RKO (cell line): ENCODE measurements around the gene ACP6.

ENCODE experiments used
- DNase-seq: peaks from one replicate; pipeline ENCODE4 v3.0.0-alpha.2; 2016; ENCODE audit warnings: low spot score

The ACP6 gene

DNA sequence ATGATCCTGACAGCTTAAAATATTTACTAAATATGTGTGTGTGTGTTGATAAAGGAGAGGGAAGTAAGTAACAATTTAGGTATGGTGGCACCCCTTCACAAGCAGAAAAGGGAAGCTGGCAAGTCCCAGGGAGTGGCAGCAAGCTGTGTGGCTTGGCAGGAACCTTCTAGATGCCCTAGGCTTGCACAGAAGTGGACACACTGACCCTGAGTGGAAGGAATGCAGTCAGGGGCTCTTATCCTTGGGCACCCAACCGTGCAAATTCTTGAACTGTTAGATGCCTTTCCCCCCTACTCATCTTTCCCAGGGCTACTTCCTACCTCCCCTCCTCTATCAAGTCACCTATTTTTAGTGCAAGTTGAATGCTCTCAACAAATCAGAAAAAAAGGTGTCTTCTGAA is 18.9 kb downstream of the ACP6 start:
- no peak for DNase-seq

DNA sequence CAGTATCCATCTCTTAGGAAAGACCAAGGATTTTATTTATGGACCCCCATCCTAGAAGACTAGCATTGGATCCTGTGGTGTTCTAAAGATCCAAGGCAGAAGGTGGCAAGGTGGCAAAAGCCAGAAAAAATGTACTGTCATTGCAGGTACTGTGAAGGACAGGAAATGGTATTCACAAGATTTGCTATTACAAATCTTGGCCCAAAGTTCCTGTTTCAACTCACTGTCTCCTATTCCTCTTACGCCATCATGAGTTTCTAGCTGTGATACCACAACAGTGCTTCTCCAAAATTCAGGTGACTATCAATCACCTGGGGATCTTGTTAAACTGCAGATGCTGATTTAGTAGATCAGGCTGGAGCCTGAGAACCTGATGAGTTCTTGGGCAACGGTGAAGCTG is 21.4 kb downstream of the ACP6 start:
- DNase-seq: no peak

DNA sequence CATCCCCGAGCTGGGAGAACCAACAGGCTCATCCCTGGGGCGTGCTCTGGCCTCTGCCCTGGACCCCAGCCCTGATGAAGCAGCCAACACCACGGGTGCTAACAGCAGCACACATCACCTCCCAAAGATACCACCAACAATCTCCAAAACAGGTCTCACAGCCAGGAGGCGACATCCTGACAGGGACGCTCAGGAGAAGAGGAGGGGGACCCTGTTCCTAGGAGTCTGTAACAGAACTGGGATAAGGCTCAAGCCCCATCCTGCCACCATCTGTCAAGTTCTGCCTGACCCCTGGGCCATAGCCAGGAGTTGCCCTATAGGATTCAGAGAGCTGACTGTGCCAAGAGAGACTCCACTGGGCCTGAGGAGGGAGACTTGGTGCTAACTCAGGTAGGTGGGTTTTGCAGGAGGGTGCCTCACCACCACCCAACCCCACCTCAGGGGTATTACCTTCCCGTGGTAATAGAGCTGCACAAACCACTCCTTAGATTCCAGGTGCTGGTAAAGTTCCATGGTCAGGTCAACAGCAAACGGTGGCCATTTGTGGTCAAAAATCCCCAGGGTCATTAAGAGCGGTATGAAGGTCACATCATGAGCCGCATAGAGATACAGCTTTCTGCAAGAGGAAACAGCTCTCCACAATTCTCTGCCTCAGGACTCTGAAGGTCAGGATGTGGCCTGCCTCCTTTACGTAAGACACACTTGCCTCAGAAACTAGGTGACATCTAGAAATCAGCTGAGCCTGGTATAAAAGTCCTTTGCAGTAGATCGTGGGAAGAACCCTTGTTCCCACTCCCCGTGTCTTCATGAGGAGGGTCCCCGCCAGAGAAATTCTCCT is 22.3 kb downstream of the ACP6 start:
- DNase-seq: no peak

DNA sequence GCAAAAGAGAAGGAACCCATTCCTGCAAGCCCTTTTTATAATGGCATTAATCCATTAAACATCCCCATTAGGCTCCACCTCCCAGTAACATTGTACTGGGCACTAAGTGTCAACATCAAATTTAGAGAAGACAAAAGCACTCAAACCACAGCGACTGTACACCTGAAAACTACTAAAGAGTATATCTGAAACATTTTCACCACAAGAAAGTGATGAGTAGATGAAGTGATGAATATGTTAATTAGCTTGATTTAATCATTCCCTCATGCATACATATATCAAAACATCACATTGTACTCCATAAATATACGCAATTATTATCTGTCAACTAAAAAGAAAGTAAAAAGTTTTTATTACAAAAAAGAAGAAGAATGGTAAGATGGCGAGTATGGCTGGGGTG is 26.4 kb downstream of the ACP6 start:
- no peak for DNase-seq

DNA sequence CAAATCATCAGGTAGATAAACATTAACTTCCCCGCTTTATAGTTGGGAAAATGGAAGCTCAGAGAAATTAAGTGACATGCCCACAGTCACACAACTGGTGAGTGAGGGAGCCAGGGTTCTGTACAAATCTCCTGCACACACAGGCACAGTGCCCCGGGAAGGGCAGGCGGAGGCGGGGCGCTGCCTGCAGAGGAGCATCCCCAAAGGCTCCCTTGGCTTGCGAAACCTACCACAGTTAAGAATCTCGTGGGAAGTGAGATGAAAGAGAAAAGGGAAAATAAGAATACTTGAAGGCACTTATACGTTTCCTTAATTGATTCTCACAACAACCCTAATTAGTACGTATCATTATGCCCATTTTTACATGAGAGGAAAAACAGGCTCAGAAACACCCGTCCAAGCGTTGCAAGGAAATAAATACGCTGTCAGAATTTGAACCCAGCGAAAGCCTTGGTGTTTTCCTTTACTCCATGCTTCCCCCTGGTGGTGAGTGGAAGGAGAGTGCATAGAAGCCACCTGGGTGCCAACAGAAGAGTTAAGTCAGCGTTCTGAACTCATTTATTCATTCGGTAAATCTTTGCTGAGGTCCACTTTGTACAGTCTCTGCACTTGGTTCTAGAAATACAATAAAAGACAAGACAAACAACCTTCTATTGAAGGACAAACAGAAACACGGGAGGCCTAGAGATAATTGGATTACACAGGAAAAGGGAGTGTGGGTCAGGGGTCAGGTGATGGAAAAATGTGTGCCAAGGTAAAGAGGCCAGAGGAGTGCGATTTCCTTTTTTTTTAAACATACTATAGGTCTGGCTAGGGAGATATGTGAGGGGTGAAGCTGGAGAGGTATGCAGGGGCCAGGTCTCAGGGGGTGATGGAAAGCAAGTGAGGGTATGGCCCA is 28.4 kb downstream of the ACP6 start:
- DNase-seq: peak; percentile 50

DNA sequence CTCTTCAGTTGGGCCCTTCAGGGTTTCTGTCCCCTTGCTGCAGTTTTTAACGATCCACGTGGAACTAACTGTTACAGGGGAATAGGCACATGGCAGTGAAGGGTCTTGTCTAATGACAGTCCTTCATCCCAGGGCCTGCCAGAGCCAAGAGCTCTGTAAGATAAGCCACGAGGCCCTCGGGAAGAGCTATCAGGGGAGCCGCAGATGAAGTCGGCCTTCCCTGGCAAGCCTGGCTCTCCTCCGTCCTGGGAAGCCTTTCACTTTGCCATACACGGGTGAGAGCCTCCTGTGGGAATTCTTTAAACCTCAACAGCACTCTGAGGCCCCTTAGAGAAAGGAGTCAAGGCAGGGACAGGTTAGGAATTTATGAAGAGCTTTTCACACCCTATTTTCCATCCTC is 29.0 kb downstream of the ACP6 start:
- no peak for DNase-seq

DNA sequence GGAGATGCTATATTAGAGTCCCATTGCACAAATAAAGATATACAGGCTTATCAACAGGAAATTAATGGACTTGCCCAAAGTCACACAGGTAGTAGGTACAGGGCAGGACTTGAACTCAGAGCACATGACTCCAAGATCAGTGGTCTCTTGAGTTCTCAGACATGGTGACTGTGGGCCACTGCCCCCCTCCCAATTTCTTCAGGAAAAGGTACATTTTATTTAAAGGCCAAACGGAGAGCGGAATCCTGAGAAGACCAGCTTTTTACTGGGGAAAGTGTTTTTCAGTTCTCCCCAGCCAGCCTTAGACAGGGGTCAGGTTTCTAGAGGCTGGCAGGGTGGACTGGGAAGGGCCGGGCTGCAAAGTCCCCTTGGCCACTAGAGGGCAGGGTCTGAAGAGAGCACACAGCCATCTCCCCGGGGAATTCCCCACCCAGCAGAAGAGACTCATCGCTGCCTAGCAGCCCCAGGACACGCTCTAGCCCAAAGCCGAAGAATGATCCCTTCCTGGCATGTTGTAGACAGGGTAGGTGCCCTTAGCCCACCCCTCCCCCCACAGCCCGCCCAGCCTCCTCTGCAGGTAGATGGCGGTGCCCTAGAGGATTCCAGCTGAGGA is 29.7 kb downstream of the ACP6 start:
- peak; percentile 82 for DNase-seq

DNA sequence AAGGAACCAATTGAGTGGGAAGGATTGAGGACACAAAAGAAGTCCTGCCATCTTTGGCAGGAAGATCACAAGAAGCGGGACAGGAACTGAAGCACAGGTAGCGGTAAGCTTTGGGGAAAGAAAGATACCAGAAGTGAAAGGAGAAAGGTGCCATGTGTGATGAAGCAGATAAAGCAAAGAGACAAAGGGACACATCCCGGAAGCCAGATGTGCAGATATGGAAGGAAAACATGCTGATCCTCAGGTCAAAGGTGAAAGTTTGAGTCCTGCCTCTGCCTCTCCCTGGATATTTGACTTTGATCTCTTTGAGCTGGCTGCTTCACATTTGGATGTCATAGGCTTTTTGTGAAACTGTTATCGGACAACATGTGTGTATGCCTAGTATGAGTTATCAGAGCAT is 34.0 kb downstream of the ACP6 start:
- no peak for DNase-seq

DNA sequence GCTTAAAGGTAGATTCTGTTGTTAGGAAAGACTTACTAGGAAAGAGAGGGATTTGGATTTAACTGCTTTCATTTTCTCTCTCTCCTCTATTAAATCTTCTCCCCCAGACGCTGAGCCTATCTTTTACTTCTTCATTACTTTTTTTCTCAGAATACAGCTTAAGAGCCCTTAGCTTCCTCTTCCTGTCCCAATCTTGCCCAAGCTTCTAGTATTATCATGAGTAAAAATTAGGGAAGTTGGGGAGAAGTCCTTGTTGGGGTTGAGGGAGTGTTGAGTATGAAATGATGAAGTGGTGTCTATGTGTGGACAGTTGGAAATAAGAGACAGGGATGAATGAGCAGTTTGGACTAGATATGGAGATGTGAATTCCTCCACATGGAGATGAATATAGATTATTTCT is 35.0 kb downstream of the ACP6 start:
- DNase-seq: no peak

DNA sequence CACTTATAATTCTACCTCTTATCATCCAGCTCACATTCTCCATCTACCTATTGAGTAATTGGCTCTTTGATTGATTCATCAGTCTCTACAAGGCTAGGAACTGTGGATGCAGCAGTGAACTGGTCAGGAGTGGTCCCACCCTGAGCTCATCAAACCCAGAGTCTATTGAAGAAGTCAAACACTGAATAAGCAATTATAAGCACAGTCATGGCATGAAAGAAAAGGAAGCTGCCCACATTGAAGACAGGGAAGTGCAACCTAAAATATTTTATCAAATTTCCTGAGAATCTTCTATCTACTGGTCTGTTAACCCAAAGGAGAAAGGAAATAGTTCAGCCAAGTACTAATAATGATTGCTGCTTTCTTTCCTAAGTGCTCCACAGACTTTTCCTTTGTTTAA is 35.7 kb downstream of the ACP6 start:
- no peak for DNase-seq

DNA sequence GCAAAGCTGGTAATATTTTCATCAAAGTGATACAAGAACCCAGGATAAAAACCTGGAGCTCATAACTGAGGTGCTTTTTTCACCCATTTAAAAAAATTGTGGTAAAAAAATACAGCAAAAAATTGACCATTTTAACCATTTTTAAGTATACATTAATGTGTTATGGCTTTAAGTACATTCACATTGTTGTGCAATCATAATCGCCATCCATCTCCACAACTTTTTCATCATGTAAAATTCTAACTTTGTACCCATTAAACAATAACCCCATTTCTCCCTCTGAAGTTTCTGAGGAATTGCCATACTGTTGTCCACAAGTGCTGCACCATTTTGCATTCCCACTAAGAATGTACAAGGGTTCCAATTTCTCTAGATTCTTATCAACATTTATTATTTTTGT is 36.6 kb downstream of the ACP6 start:
- no peak for DNase-seq

DNA sequence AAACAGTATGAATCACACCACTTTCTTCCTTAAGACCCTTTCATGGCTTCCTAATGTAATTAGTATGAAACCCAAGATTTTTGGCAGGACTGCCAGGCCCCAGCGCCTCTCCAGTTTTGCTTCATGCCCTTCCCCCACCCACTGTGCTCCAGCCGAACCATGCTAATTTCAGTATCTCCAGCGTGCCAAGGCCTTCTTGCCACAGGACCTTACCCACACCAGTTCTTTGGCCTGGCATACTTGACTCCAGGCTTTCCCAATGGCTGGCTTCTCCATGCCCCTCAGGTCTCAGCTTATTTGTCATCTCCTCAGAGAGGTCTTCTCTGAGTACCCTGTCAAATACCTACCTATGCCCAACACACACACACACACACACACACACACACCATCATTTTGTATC is 38.5 kb downstream of the ACP6 start:
- DNase-seq: no peak

DNA sequence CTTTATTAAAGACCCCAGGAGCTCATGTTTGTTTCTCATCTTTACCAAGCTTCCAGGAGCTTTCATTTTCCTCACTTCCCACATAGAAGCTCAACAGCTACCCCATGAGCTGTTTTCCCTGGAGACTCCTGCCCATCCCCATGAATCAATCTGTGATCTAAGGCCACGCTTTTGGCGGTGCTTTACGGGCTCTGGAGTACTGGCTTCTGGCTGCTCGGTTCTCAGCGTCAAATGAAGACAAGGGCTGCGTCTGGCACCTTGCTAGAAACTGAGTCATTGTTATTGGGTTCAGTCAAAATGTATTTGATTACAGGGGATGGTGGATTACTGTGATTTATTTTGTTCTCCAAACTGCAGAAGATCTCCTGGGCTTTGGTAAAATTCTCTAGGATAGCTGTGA is 39.9 kb downstream of the ACP6 start:
- DNase-seq: no peak

DNA sequence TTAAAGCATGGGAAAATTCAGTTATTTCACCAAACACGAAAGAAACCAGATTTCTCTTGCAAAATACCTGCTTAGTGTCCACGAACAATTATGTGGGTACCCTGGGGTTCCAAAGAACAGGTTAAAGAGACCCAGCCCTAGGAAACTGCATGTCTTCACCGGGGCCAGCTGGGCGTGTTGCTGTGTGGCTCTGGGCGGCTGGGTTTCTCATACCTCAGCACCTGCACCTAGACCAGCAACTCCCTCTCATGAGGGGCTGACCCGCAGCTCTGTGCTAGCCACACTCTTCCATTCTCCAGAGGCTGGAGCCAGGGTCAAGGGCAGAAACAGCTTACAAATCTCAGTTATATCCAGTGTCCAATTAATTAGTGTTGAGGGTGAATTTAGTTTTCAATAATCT is 40.3 kb downstream of the ACP6 start:
- no peak for DNase-seq

DNA sequence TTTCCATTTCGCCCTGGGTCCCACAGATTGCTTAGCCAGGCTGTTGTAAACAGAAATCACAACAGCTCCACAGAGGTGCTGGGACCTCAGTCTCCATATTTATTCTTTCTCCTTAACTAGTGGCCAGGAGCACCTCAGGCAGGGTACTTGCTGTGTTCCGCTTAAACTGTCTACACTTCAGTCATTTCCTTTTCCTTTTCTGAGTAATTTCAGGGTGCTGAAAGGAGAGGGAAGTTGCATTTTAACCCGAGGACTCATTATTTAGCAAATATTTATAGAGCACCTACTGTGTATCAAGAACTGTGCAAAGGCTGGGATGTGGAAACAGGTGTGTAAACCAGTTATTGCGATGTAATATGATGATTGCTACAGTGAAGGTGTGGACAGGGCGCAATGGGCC is 41.9 kb downstream of the ACP6 start:
- no peak for DNase-seq

DNA sequence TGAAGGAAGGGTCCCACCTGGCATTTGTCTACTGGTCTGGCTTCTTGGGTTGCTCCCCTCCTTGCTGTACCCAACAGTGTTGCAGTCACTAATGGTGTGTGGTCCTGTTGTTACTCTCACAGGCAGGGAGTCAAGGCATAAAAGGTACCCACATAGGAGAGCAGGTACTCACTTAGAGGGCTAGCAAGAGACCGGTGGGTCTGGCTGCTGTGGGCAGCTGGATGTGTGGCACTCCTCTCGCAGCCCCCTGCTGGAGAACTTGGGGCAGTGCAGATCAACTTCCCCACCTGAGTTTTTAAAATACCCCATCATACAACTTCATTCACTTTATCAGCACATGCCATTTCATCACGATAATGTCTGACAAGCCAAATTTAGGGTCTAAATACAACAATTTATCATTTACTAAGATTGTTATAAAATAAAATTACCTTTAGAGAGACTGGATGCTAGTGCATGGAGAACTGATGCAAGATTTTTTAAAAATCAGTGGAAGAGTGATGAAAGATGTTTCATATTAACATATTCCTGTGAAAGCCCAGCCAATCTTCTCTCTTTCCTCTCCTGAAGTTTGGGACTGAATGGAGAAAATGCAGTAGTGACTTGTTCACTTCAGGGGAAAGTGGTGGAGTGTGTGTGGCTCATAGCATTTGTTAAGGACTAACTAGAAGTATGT is 42.8 kb downstream of the ACP6 start:
- peak; percentile 36 for DNase-seq

DNA sequence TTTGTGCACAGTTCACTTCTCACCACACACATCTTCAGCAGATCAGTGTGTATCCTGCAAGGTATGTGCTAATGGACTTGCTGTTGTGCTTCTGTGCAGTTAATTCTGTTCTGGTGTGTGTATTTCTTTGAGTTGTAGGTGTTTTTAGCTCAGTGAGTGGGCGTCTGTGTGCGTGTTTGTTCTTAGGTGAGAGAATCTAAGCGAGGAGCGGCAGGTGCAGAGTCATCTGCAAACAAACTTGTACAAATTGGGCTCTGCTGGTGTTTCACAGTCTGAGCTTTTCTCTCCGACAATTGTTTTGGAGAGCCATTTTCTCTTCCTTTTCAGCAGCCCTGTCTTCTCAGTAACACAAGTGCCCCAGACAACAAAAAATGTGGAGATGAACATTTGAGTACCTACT is 43.6 kb downstream of the ACP6 start:
- no peak for DNase-seq

DNA sequence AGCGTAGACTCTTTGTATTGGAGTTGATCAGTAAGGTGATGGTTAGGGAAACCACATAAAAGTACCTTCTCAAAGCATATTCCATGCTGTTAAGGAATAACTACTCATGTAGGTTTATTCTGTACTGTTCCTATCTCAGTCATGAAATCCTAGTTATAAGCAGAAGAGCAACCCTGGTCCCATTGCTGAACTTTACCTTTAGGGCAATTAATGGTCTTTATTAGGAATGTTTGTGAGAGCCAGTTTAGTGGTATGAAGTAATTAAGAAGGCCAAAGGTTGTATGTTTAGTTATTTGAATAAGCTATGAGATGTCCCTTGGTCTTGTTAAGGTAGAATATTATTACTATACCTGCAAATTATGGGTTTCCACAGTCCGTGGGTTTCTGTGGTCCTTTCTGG is 44.0 kb downstream of the ACP6 start:
- DNase-seq: no peak

DNA sequence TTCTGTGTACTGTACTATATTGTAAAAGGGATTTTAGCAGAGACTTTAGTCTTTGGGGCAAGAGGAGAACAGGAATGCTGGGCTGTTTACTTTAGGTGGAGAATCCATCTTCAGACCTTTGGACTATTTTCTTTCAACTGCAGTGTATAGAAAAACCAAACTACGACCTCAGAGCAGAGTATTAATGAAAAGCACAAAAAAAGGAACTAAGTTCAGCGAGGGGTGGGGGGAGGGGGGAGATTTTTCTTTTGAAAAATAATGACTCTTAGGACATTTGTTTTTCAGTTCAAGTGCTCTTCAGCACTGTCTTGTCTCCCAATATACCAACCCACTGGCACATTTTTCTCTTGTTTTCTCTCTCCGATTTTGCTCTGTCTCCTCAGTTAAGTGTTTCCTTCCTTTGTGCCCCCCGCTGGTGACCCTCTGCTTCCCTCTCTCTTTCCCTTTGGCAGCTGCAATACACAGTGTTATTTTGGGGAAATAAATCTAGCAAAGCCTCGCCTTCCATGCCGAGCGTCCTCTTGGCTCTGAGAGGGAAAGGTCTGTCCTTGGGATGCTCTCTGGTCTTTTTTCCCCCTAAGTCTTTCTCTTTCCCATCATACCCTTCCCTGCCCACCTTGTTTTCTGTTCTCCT is 44.8 kb downstream of the ACP6 start:
- no peak for DNase-seq

DNA sequence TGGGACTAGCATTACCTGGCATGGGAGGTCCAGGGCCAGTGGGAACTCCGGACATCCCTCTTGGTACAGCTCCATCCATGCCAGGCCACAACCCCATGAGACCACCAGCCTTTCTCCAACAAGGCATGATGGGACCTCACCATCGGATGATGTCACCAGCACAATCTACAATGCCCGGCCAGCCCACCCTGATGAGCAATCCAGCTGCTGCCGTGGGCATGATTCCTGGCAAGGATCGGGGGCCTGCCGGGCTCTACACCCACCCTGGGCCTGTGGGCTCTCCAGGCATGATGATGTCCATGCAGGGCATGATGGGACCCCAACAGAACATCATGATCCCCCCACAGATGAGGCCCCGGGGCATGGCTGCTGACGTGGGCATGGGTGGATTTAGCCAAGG is 45.8 kb downstream of the ACP6 start:
- no peak for DNase-seq

DNA sequence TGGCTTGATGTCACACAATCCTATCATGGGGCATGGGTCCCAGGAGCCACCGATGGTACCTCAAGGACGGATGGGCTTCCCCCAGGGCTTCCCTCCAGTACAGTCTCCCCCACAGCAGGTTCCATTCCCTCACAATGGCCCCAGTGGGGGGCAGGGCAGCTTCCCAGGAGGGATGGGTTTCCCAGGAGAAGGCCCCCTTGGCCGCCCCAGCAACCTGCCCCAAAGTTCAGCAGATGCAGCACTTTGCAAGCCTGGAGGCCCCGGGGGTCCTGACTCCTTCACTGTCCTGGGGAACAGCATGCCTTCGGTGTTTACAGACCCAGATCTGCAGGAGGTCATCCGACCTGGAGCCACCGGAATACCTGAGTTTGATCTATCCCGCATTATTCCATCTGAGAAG is 46.3 kb downstream of the ACP6 start:
- no peak for DNase-seq

DNA sequence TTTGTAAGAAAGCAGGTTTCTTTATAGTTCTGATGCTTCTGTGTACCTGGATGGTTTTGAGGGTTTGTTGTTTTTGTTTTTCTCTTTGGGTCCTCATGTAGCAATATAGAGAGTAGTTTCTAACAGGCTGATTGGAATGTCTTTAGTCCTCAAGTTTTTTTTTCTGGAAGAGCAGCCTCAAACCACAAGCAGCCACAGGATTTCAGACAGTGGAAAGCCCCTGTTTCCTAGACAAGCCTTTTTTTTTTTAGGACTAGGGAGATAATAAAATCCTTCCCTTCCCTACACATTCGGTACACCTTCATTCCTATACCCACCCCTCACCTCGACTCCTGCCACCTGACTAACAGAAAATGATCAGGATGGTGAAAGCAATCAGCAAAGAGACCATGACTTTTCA is 47.6 kb downstream of the ACP6 start:
- no peak for DNase-seq
